DOHH2 (cell line): ENCODE data around the gene FAM81B.
"Not testable (repeated sequence)": the region's sequence is repeated elsewhere in the genome, so short reads cannot be mapped to it uniquely, and the experiment has no call there.

ENCODE experiments used
- H3F3A ChIP-seq: fragments of 200-600 bp; sonication (generic), shearing (Covaris generic); 2 replicates; pipeline ENCODE4 v1.6.0; 2016; ENCODE audit warnings: antibody characterized with exemption, mild to moderate bottlenecking; ENCODE audit not compliant: control insufficient read depth, insufficient read depth
- H3K27ac ChIP-seq: fragments of 200-600 bp; sonication (generic); 2 replicates; pipeline ENCODE4 v1.5.1; 2014; ENCODE audit warnings: low read depth, mild to moderate bottlenecking, low read length, moderate library complexity
- H3K27me3 ChIP-seq: fragments of 200-600 bp; sonication (generic); 2 replicates; pipeline ENCODE4 v1.6.1; 2014; ENCODE audit warnings: mild to moderate bottlenecking, low read length, mixed read lengths; ENCODE audit not compliant: control insufficient read depth
- H3K36me3 ChIP-seq: fragments of 200-600 bp; sonication (generic); 2 replicates; pipeline ENCODE4 v1.6.1; 2014; ENCODE audit warnings: mild to moderate bottlenecking, low read length, moderate library complexity, mixed read lengths; ENCODE audit not compliant: control insufficient read depth
- H3K4me1 ChIP-seq: fragments of 200-600 bp; sonication (generic); 2 replicates; pipeline ENCODE4 v1.6.1; 2014; ENCODE audit warnings: mild to moderate bottlenecking, low read length, mixed read lengths; ENCODE audit not compliant: control insufficient read depth
- H3K4me2 ChIP-seq: fragments of 200-600 bp; sonication (generic); 2 replicates; pipeline ENCODE4 v1.6.0; 2014; ENCODE audit warnings: mild to moderate bottlenecking, low read length, moderate library complexity
- H3K4me3 ChIP-seq: fragments of 200-600 bp; sonication (generic); 2 replicates; pipeline ENCODE4 v1.5.1; 2014; ENCODE audit warnings: mild to moderate bottlenecking, low read length, mixed read lengths
- H3K79me2 ChIP-seq: fragments of 200-600 bp; sonication (generic); 2 replicates; pipeline ENCODE4 v1.6.1; 2014; ENCODE audit warnings: mild to moderate bottlenecking, low read length, mixed read lengths; ENCODE audit not compliant: control insufficient read depth
- H3K9me2 ChIP-seq: fragments of 200-600 bp; sonication (generic); replicated peaks from 2 replicates; pipeline ENCODE4 v1.6.1; 2014; ENCODE audit warnings: mild to moderate bottlenecking, low read length, mixed read lengths; ENCODE audit not compliant: control insufficient read depth
- H3K9me3 ChIP-seq: fragments of 200-600 bp; sonication (generic); 2 replicates; pipeline ENCODE4 v1.6.1; 2014; ENCODE audit warnings: antibody characterized with exemption, low read length, mixed read lengths; ENCODE audit not compliant: control insufficient read depth, insufficient read depth
- H4K20me1 ChIP-seq: fragments of 200-600 bp; sonication (generic); 2 replicates; pipeline ENCODE4 v1.6.0; 2014; ENCODE audit warnings: low read depth, mild to moderate bottlenecking, antibody characterized with exemption, low read length, moderate library complexity; ENCODE audit not compliant: control insufficient read depth, insufficient read depth
- EZH2phosphoT487 ChIP-seq: fragments of 200-600 bp; sonication (generic); IDR thresholded peaks from 2 replicates; pipeline ENCODE4 v1.6.1; 2017; ENCODE audit warnings: borderline replicate concordance, mild to moderate bottlenecking, antibody characterized with exemption, low read length, moderate library complexity, mixed read lengths
- TF ChIP-seq, protein P1 (sequence below): fragments of 200-600 bp; sonication (generic); IDR thresholded peaks from one replicate; pipeline ENCODE4 v1.5.1; 2014; ENCODE audit warnings: antibody characterized with exemption, mild to moderate bottlenecking, low read depth, low read length; ENCODE audit not compliant: poor library complexity, severe bottlenecking

FAM81B gene

DNA sequence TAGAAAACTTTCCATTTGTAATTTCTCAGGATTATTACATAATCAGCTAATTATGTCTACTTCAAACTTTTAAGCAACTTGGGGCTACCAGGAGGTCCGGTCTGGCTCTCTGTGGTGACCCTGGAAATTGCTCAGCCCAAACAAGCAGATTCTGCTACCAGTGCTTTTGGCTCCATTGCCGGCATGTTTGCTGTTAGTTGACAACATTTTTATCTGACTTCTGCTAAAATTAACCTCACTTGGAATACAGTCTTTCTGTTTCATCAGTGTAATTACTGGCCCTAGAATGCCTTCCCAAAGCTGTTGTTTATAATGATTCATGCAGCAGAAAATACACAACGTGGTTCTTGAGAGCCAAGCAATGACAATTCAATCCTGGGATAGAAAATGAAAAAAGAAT lies 38.5 kb upstream of the FAM81B start:
- Histone ChIP-seq H3K9me3 (no peaks in the 10 kb centered on the region), H3K4me3 (no peak overlapping the region), H4K20me1 (no peaks in the 10 kb centered on the region)

DNA sequence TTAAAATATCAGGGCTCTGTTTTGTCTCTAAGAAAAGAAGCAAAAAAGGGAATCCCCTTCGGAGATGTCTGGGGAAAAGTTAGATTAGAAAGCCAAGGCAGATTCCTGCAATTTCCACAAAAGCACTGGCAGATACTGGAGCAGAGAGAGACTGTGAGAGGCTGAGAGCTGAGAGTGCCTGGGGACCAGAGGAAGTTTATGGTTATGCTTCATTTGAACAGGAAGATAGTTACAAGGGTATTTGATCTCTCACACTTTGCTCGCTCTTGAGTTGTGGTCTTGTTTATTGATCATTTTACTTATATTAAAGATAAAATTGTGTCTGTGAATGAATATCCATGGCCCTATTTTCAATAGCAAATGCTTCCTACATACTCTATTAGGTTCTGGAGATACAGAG lies 32.8 kb upstream of the FAM81B start:
- no peaks in the 10 kb centered on the region for H3K27me3 ChIP-seq
- no peaks in the 10 kb centered on the region for H4K20me1 ChIP-seq
- H3K4me2 ChIP-seq, result no peak overlapping the region
- H3K4me3 ChIP-seq, result no peak overlapping the region
- no peaks in the 10 kb centered on the region for H3F3A ChIP-seq
- H3K27ac ChIP-seq, result no peak overlapping the region
- H3K4me1 ChIP-seq, result no peaks in the 10 kb centered on the region
- H3K36me3 ChIP-seq, result no peaks in the 10 kb centered on the region
- no peaks in the 10 kb centered on the region for H3K9me2 ChIP-seq
- no peaks in the 10 kb centered on the region for H3K9me3 ChIP-seq
- TF ChIP-seq, protein P1, sequence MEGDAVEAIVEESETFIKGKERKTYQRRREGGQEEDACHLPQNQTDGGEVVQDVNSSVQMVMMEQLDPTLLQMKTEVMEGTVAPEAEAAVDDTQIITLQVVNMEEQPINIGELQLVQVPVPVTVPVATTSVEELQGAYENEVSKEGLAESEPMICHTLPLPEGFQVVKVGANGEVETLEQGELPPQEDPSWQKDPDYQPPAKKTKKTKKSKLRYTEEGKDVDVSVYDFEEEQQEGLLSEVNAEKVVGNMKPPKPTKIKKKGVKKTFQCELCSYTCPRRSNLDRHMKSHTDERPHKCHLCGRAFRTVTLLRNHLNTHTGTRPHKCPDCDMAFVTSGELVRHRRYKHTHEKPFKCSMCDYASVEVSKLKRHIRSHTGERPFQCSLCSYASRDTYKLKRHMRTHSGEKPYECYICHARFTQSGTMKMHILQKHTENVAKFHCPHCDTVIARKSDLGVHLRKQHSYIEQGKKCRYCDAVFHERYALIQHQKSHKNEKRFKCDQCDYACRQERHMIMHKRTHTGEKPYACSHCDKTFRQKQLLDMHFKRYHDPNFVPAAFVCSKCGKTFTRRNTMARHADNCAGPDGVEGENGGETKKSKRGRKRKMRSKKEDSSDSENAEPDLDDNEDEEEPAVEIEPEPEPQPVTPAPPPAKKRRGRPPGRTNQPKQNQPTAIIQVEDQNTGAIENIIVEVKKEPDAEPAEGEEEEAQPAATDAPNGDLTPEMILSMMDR, result no peak
- TF ChIP-seq EZH2phosphoT487, result no peak
- no peaks in the 10 kb centered on the region for H3K79me2 ChIP-seq

More for the DNA sequence above, 38.5 kb upstream of the FAM81B start:
- H3F3A ChIP-seq, result no peaks in the 10 kb centered on the region
- no peaks in the 10 kb centered on the region for H3K9me2 ChIP-seq
- H3K27ac ChIP-seq, result no peak overlapping the region
- no peak for TF ChIP-seq EZH2phosphoT487
- TF ChIP-seq, protein P1, result no peak
- H3K4me1 ChIP-seq, result no peaks in the 10 kb centered on the region
- H3K4me2 ChIP-seq, result no peak overlapping the region
- no peaks in the 10 kb centered on the region for H3K79me2 ChIP-seq
- no peaks in the 10 kb centered on the region for H3K36me3 ChIP-seq
- H3K27me3 ChIP-seq, result no peaks in the 10 kb centered on the region

DNA sequence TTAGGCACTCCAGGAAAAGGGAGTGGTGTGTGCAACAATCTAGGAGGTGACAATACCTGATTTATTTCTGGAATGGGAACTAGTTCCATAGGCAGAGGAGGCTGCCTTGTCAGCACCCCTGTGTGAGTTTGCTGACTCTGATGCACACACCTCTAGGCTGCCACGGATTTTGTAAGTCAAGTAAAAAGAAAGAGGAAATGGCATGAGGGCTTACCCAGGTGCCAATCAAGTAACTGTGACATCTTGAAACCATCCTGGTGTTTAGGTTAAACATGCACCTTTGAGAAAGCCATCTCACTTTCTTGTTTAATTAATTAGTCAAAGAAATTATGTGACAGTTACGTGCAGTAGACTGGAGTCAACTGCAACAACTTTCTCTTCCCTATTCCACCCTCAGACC lies 32.3 kb upstream of the FAM81B start:
- H3K9me3 ChIP-seq, result no peaks in the 10 kb centered on the region
- H3K79me2 ChIP-seq, result no peaks in the 10 kb centered on the region
- no peaks in the 10 kb centered on the region for H3K36me3 ChIP-seq
- H4K20me1 ChIP-seq, result no peaks in the 10 kb centered on the region
- no peaks in the 10 kb centered on the region for H3K27me3 ChIP-seq
- H3K4me2 ChIP-seq, result no peak overlapping the region
- no peaks in the 10 kb centered on the region for H3K4me1 ChIP-seq
- TF ChIP-seq EZH2phosphoT487, result no peak
- TF ChIP-seq, protein P1, result no peak
- H3K9me2 ChIP-seq, result no peaks in the 10 kb centered on the region
- H3F3A ChIP-seq, result no peaks in the 10 kb centered on the region
- H3K4me3 ChIP-seq, result no peak overlapping the region
- H3K27ac ChIP-seq, result no peak overlapping the region

DNA sequence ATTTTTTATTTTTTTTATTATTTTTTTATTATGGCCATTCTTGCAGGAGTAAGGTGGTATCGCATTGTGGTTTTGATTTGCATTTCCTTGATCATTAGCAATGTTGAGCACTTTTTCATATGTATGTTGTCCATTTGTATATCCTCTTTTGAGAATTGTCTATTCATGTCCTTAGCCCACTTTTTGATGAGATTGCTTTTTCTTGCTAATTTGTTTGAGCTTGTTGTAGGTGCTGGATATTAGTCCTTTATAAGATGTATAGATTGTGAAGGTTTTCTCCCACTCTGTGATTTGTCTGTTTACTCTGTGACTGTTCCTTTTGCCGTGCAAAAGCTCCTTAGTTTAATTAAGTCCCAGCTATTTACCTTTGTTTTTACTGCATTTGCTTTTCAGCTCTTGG lies 30.5 kb upstream of the FAM81B start:
- not testable (repeated sequence) for H4K20me1 ChIP-seq, H3K4me2 ChIP-seq, H3K27me3 ChIP-seq, H3K79me2 ChIP-seq, H3K36me3 ChIP-seq, H3K4me3 ChIP-seq, H3K9me3 ChIP-seq, H3K4me1 ChIP-seq, H3F3A ChIP-seq, H3K27ac ChIP-seq, H3K9me2 ChIP-seq
